T follicular helper cell (primary cell): Measurements from ENCODE around the gene NTNG2.
"Not testable (repeated sequence)": the region's sequence is repeated elsewhere in the genome, so short reads cannot be mapped to it uniquely, and the experiment has no call there.

Experiments
- DNase-seq: peaks from one replicate; pipeline ENCODE4 v3.0.0-alpha.2; 2020; ENCODE audit warnings: low read depth
- total RNA-seq, 2 experiments: gene quantifications; one replicate each; lab custom pipeline; 2026; lab: John Stamatoyannopoulos, UW

NTNG2 gene, protein sequence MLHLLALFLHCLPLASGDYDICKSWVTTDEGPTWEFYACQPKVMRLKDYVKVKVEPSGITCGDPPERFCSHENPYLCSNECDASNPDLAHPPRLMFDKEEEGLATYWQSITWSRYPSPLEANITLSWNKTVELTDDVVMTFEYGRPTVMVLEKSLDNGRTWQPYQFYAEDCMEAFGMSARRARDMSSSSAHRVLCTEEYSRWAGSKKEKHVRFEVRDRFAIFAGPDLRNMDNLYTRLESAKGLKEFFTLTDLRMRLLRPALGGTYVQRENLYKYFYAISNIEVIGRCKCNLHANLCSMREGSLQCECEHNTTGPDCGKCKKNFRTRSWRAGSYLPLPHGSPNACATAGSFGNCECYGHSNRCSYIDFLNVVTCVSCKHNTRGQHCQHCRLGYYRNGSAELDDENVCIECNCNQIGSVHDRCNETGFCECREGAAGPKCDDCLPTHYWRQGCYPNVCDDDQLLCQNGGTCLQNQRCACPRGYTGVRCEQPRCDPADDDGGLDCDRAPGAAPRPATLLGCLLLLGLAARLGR
- 0.87 to 2.2 reads per million in 2 experiments for total RNA-seq

DNA sequence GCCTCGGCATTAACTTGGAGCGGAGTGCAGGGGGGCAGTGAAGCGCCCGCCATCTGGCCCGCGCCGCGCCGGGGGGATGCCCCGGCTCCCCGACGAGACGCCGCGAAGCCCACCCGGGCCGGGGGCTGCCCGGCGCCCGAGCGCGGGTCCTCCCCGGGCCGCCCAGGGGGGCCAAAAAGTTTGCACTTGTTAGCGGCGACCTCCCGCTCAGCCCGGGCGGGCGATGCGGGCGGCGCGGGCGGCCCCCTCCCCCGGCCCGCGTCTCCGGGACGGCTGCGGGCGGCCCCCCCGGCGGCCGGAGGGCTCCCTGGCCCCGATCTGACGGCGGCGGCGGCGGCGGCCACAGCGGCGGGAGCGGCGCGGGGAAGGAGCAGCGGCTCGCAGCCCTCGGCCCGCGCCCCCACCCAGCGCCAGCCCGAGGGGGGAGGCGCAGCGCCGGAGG is at the start of gene NTNG2:
Gene NTNG2 (plus strand): TSS at position 316 of the 442 bp plus-strand sequence. CDS start 4,774 bp downstream, outside the sequence.
- no peak for DNase-seq

DNA sequence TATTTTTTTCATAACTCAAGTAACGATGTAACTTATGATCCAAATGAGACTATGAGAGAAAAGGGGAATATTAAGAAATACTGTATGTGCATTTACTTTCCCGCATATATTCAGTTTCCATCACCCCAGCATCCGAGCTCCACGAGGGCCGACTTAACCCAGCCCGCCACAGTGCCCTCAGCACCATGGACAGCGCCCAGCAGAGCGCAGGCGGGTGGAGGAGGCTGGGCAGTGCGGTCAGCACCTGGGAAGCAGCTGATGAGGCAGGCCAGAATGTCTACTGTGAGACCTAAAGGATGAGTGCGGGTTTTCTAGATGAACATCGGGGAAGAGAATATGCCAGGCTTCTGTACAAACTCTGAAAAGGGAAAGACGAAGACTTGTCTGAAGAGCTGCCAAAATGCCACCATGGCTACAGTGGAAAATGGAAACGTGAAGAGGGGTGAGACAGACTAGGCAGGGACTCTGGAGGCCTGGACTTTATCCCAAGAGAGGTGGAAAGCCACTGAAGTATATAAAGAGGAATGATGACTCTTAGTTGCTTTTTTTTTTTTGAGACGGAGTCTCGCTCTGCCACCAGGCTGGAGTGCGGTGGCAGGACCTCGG is 47.7 kb upstream of the NTNG2 start:
- peak; percentile 10 for DNase-seq

DNA sequence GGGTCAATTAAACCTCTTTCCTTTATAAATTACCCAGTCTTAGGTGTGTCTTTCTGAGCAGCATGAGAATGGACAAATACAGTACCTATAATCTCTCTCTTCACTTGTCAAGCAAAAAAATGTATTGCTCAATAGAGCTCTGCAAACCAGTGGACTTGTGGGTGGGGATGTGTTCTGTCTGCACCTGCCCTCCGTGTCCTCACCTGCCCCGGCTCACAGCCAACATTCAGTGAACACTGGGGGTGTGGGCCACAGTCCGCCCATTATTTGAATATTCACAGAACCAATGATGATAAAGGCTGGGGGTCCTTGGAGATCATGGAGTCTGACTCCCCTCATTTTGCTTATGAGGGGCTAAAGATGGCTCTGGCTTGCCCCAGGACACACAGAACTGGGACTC is 45.3 kb upstream of the NTNG2 start:
- no peak for DNase-seq

DNA sequence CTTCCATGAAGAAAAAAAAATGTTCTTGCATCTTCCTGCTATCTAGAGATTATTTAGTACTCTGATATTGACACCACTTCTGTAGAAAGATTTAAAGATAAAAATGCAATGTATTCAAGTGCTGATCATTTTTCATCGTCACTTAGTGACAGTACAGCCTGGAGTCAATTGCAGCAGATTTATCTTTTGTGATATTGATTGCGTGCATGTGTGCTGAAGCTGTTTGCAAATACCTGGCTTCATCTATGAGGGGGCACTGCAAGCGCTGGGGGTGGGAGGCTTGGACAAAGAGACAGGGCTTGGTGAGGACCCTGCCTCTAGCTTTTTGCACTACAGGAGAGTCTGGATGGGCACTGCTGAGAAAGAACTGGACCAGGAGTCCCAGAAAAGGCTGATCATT is 44.2 kb upstream of the NTNG2 start:
- DNase-seq, result no peak

DNA sequence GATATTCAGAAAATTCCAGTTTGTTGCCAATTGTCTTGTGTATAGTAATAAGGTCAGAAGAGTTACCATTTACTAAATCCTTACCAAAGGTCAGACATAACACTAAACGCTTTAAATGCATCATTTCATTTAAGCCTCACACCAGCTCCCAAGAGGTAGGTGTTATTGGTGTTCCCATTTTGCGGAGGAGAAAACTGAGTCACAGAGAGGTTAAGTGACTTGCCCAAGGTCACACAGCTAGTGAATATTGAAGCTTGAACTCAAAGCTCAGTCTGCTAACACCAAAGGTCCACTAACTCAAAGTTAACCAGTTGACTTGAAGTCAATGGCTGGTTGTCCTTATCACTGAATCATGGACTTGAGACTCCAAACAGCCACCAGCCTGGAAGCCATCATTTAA is 40.8 kb upstream of the NTNG2 start:
- no peak for DNase-seq

DNA sequence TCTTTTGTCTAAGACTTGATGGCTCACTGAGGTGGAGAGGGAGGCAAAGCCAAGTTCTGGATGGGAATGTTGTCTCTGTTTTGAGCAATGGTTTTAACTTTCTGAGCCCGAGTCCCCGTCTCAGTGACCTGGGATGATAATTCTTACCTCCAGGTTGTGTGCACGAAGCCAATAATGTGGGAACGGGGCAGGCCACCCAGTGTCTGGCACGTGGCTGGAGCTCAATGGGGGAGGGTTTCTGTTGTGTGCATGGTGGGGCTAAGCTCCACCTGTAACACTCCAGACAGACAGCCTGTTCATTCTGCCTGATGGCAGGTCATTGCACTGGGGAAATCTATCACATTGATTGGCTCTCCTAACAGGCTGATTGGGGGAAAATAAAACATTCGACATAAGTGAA is 37.1 kb upstream of the NTNG2 start:
- DNase-seq, result no peak

DNA sequence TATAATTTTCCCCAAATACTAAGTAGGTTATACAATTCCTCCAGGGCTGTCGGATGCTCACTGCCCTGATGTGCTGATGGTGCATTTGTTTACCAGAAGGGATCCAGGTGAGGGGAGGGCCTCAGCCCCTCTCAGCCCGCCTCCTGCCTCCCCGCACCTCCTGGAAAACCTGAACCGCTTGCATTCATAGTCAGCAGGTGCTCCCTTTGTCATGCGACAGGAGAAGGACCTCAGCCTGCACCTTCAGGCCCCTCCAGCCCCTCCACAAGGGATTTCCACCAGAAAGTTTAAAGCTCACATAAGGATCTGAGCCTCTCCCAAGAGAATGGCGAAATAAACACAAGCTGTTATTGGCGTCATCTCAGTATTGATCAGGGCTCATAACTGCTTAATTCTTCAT is 36.5 kb upstream of the NTNG2 start:
- no peak for DNase-seq

DNA sequence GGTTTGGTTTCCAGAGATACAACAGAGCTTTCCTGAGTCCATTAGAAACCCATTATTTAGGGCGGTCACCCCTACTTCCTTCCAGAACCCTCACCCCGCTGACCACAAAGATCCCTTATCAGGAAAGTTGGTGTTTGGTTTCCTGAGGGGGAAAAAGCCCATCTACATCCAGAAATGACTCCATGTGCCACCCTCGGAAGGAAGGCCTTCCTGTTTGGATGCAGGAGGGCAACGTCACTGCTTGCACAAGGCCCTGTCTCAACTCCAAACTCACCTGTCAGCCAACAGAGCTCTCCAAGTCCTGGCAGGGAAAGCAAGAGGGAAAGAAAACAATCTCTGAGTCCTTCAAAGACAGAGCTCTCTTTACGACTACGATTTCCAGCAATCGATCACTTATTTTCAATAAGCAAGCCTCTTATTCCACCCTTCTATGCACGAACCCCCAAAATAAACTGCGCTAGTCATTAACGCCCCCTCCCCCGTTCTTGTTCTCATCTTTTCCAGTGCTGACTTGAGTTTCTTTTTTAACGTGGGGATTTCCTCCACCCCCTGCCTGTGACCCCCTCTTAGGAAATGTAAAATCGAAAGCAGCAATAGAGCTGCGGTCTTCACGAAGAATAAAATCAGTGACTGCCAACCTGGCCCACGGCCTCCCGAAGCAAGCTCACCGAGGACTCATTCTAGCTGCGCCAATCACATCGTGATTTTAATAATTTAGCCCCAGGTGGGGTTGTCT is 35.7 kb upstream of the NTNG2 start:
- DNase-seq, result no peak

DNA sequence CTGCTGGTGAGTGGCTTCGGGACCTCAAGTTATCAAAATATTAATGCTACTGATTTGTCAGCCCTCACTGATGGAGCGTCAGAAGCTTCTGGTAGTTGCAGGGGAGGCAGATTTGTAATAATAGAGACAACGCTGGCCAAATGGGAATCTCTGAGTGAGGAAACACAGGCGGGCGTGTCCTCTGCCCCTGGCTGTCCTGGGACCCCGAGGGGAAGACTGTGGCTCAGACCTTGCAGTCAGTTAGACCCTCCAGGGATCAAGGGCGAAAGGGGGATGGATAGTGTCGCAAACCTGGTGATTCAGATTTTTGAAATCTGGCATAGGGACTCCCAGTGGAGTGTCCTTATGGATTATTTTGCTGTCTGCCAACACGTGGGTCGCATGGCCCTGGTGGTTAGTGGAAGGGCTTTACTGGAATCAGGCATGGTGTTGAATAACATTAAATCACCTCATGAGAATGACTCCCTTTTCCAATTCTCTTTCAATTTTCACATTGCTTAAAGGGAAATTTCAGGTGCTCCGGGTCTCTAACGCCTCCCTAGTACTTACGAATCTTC is 35.1 kb upstream of the NTNG2 start:
- no peak for DNase-seq

DNA sequence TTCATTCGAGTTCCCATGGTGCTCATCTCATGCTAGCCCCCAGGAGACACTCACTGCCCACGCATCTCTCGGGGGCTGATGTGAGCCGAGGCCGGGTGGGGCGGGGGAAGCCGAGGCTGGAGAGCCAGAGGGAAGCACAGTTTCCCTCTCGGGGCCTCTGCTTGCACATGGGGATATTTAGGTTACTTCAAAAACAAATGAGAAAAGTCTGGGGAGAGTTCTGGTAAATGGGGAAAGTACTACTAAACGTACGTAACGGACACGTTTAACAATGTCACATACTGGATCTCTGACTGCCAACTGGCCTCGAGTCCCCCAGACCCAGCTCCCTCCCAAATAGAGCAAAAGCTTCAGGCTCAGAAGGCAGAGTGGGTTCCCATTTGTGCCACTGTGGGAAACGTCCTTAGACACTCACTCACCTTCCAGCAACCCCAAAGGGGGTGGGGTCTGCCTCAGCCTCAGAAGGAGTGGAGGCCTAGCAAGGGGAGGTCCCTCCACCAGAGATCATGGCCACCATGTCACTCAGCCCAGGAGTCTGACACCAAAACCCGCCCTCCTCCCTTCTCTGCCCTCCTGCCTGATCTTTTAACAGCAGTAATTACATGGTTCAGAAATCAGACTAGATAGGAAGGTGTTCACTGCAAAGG is 33.8 kb upstream of the NTNG2 start:
- DNase-seq, result no peak

DNA sequence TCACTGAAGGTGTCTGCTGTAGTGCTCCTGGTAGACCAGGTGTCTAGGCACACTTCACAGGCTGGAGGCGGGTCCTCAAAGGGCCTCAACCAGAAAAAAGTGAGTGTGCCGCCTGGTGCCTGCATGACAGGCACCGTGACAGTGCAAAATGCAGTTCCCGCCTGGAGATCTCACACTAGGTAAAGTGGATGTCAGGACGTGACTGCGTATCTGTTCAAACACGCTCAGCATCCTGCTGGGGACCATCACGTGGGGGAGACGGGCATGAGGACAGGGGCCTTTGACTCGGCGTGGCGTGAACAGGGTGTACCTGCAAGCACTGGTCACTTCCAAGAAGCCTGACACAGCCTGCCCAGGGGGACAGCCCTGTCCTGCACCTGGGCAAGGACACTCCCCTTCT is 32.3 kb upstream of the NTNG2 start:
- DNase-seq, result no peak

DNA sequence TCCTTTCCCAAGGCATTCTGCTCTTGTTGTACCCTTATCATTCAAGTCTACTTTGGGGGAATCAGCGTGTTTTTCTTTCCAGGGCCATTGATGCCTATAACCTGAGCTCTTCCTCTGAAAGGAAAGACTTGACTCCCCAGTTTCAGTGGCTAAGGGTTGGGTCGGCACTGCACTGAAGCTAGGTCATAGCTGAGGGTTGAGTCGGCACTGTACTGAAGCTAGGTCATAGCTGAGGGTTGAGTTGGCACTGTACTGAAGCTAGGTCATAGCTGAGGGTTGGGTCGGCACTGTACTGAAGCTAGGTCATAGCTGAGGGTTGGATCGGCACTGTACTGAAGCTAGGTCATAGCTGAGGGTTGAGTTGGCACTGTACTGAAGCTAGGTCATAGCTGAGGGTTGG is 27.8 kb upstream of the NTNG2 start:
- not testable (repeated sequence) for DNase-seq

DNA sequence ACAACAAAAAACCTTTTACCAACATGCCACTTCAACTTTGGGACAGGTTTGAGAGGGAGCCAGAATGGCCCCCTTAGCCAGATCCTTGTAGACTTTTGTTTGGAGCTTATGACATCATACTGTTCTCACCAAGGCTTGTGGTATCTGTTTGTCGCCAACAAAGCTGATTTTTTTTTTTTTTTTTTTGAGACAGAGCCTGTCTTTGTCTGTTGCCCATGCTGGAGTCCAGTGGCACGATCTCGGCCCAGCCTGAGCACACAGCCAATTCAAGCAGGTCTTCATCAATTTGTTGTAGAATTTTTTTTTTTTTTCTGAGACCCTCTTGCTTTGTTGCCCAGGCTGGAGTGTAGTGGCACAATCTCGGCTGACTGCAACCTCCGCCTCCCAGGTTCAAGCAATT is 26.4 kb upstream of the NTNG2 start:
- no peak for DNase-seq

DNA sequence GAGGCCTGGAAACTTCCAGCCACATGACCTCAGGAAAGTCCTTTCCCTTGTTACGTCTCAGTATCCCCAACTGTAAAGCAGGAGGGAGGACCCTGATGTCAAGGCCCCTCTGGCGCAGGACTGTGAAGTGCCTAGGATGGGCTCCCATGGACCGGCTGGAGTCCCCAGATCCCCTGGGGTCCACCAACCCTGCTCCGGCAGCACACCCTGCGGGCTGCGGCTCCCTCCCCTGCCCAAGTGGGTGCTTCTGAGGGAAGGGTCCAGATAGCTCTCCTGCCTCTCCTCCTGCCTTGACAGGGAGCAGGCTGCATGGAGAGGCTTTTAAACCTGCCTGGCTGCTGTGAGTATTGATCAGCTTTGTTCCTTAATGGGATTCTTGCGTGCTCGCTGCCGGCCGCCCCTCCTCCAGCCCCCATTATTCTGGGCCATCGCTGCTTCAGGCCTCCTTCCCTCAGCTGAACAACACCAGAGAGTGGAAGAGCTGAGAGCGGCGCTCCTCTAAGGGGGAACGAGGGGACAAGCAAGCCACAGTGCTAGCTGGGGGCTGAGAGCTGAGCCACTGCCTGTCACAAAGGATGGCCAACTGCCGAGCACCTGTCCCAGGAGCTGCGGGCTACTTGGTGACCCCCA is 25.6 kb upstream of the NTNG2 start:
- DNase-seq, result no peak

DNA sequence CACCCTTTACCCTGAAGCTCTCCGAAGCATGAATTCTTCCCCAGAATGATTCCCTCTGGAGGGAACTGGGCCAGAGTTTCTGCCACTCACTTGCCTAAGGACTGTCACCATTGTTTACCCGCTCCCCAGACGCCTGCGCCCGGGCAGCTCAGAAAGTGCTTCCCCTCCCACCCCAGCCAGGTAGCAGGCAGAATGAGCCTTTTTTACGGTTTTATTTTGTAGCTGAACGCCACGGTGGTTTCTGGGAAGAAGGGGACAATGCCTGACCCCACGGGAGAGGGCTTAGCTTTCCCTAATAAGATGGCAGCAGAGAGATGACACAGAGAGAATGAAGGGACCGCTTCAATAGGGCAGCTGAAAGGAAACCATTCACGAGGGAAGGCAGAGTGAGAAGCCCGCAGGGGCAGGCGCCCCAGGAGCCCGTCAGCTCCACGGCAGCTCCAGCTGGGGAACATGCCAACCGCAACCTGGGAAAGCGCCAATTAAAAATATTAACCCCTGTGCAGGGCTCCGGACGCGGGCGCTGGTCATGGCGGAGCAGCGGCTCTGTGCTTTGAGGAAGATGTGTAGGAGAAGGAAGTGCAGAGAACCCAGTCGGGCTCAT is 20.4 kb upstream of the NTNG2 start:
- DNase-seq, result no peak

DNA sequence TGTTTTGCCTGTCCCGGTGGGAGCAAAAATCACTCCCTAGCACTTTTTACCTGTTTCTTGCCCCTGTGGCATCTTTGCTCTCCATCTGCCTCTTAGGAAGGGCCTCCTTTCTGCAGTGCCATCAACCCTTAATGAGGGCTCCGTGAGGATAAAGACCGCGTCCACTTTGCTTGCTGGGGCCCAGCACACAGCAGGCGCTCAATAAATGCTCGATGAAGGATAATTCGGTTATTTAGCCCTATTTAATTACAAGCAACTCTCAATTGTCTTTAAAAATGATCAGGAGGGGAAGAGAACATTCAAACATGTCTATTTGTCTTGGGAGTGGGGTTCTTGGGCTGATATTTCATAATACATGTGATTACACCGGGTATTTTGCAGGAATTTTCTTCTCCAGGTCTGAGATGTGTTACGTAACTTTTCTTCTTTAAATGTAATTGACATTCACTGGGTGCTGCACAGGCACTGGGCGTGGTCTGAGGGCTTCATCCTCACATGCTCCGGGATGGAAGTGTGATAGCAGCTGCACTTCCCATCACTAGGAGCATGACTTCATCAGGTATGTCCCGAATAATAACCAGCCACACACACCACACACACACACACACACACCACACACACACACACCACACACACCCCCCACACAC is 19.8 kb upstream of the NTNG2 start:
- no peak for DNase-seq

DNA sequence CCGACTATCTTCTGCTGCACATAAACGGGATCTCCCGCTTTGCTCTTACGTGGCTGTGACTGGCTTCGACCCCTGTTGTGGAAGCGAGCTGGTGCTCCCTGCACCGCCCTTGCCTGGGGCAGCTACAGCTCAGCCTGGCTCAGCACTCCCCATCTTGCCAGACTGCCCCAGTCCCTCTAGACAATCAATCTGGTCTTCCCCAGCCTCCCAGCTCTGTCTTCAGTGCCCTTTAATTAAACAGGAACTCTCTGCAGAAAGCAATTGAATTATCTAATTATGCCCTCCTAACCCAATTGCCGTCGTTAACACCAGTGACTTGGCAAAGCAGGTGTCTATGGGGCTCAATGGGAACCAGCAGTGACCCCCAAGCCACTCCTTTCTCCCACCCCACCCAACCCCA is 18.9 kb upstream of the NTNG2 start:
- DNase-seq, result no peak

DNA sequence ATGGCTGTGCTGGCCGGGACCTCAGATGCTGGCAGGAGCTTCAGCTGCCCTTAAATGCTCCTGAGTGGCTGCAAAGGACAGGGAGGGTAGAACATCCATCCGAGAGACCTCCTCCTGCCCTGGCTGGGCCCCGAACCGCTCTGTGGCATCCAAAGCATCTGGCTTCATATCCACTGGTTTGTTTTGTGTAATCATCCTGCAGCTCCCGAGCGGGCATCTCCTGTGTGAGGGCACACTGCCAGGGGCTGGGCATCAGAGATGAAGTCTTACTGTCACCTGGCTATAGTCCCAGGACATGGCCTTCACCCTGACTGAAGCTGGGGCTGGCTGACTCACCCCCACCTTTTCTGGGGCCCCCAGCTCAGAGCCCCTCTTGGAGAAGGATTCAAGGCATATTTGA is 18.5 kb upstream of the NTNG2 start:
- DNase-seq, result no peak

DNA sequence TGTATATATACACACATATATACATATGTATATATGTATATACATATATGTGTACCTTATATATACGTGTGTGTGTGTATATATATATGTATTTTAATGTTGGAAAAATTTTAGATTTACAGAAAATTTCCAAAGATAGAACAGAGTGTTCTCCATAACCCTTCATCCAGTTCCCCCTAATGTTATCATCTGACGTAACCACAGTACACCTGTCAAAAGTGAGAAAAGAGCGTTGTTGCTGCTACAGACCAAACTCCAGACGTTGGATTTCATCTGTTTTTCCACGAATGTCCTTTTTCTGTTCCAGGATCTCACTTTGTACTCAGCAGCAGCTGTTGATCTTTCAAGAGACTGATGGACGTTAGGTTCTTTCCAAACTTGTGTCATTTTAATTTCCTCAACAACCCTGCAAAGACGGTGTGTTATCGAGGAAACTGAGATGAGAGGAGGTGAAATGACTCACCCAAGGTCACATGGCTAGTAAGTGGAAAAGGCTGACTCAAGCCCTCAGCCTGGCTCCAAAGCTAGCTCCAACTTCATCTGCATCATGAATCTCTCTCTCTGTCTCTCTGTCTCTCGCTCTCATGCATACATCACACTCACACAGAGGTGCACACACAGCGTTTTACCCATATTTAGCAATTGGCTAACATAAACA is 17.0 kb upstream of the NTNG2 start:
- no peak for DNase-seq

DNA sequence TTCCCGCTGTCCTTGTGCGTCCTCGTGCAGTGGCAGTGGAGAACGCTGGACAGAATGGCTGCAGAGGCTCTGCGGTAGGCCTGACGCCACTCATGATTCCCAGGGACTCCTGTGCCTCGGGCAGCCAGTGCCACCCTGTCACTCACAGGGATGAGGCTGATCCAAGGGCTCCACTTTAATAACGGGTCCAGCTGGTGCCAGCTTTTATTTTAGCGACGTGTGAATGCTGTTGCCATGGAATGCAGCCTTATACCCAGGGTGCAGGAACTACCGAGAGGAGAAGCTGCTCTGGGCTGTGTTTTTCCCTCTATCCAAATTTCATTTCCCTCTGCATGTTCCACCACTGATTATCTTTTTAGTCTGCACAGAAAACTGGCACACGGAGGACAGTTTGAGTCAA is 15.8 kb upstream of the NTNG2 start:
- no peak for DNase-seq
